Stimulated activated CD8-positive, alpha-beta memory T cell treated with anti-CD3 and anti-CD28 coated beads, Interleukin-4, amount 100 ng/mL, for 48 hours (primary cell): Measurements from ENCODE around the gene CD300A.
"Not testable (repeated sequence)": the region's sequence is repeated elsewhere in the genome, so short reads cannot be mapped to it uniquely, and the experiment has no call there.

Experiments
- DNase-seq: peaks from one replicate; pipeline ENCODE4 v3.0.0-alpha.2; 2020

The CD300A gene

DNA sequence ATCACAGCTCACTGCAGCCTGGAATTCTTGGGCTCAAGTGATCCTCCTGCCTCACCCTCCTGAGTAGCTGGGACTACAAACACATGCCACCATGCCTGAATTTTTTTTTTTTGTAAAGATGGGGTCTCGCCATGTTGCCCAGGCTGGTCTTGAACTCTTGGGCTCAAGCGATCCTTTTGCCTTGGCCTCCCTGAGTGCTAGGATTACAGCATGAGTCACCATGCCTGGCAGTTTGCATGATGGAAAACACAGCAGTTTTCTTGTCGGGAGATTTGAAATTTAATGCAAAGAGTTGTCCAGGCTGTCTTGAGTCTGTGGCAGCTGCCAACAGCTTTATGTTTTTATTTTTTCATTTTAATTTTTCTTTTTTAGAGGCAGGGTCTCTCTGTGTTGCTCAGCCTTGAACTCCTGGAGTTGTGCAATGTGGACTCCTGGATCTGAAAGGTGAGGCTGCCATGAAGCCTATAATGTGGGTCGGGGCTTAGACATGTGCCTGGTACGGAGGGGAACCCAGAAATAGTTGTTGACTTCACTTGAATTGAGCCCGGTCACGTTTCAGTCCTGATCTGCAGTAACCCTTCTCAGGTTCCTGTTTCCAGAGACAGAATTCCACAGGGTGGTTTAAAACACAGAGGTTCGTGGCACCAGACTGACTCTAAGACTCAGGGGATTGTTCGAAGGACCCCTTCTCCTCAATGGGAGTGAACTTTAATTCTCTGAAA lies 18.7 kb downstream of the CD300A start:
- DNase-seq: peak; percentile 9

DNA sequence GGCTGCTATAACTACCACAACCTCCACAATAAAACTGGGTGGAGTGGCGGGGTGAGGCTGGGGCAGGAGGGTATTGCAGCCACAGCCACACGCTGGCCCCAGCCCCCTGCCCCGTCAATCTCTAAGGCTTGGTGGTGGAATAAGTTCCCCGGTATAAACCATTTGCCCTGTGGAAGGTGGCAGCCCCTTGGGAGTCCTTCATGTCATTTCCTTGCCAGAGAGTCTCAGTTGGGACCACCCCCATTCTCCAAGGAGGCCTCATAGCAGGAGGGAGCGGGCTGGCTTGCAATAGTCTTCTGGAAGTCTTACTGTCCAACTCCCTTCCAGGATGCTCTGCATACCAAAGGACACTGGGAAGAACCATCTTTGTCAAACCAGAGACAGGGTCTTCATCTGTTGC lies 19.4 kb downstream of the CD300A start:
- DNase-seq: peak; percentile 21

DNA sequence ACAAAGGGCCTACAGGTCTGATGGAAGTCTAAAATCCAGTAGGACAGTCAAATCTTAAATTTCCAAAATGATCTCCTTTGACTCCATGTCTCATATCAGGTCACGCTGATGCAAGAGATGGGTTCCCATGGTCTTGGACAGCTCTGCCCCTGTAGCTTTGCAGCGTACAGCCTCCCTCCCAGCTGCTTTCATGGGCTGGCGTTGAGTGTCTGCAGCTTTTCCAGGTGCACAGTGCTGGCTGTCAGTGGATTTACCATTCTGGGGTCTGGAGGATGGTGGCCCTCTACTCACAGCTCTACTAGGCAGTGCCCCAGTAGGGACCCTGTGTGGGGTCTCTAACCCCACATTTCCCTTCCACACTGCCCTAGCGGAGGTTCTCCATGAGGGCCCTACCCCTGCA lies 21.8 kb downstream of the CD300A start:
- DNase-seq: peak; percentile 14

DNA sequence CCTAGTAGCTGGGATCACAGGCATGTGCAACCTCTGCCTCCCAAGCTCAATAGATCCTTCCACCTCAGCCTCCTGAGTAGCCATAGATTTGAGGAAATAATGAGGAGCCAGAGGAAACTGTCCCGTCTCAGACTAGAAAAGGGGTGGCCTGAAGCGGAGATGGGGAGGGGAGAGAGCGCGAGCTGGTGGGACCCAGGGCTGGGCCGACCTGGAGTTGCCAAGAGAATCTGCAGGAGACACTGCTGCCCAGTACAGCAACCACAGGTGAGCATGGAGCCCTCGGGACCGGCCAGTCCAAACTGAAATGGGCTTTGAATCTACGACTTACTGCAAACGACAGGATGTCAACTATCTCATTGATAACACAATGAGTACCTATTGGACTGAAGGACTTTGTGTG lies 24.3 kb downstream of the CD300A start:
- peak; percentile 10 for DNase-seq

DNA sequence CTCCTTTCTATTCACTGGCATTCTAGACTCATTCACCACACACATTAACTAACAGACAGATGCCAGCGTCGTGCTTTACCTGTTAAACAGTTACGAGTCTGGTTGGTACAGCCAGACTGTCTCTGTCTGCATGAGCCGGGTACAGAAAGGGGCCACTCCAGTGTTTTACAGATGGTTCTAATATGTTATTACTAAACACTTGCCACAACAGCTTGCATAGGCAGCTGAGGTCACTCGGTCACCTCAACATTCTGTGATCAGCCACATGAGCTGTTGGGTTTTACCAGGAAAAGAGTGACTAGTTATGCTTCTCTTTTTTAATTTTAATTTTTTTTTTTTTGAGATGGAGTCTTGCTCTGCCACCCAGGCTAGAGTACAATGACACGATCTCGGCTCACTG lies 25.2 kb downstream of the CD300A start:
- DNase-seq: peak; percentile 20

GRCh38 chr17:74493331-74493833 lies 26.9 kb downstream of the CD300A start:
- peak; percentile 80 for DNase-seq

GRCh38 chr17:74497471-74497870 lies 31.0 kb downstream of the CD300A start:
- DNase-seq: no peak

DNA sequence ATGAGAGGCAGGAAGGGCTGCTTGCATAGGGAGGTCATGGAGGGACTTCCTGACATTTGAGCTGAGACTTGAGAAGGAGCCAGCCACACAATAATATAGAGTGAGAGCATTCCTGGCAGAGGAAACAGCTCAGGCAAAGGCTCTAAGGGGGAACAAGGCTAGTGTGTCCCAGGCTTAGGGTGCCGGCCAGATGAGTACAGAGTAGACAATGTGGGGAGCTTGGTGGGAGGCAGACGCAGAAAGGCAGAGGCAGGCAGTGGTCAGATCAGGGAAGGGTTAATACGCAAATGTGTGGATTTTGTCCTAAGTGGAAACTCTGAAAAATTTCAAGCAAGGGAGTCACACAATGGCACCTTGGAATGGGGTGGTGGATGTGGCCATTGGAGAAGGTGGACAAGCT lies 33.6 kb downstream of the CD300A start:
- DNase-seq: no peak

- DNase-seq: no peak
Observed at GRCh38 chr17:74502861-74503260, 36.4 kb downstream of the CD300A start.

DNA sequence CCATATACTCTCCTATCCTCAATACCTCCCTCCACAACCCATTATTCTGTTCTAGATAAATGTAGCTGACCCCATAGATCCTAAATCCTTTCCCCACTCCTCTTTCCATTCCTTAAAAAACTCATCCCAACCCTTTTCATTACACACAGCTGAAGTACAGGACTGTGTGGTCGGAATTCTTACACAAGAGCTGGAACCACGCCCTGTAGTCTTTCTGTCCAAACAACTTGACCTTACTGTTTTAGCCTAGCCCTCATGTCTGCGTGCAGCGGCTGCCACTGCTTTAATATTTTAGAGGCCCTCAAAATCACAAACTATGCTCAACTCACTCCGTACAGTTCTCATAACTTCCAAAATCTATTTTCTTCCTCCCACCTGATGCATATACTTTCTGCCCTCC lies 37.5 kb downstream of the CD300A start:
- not testable (repeated sequence) for DNase-seq

DNA sequence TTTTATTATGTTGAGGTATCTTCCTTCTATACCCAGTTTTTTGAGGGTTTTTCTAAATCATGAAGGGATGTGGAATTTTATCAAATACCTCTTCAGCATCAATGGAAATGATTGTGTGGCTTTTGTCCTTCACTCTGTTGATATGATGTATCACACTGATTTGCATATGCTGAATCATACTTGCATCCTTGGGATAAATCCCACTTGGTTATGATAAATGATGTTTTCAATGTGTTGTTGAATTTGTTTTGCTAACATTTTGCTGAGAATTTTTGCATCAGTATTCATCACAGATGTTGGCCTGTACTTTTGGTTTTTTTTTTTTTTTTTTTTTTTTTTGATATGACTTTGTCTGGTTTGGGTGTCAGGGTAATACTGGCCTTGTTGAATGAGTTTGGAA lies 41.7 kb downstream of the CD300A start:
- DNase-seq: no peak

- no peak for DNase-seq
Observed at GRCh38 chr17:74512036-74512435, 45.6 kb downstream of the CD300A start.

DNA sequence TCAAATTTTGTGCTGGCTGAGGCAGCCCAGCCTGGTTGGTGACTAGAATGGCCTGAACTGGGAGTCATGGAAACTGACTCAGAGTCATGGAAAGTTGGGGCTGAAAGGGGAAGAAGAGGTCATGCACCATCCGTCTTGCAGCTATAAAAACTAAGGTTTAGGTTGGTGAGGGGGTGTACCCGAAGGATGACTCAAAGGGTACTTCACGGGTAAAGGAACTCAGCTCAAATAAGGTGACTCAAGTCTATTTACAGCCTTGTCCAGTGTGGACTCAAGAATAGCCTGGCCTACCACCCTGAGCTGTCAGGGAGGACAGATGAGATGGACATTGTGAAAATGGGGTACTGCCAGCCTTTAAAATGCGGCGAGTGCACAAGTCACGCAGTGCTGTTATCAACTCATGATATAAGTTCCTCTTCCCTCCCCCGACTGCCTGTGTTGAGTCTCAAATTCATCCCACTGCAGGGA lies 46.2 kb downstream of the CD300A start:
- peak; percentile 72 for DNase-seq

GRCh38 chr17:74513987-74514631 lies 47.7 kb downstream of the CD300A start:
- DNase-seq: peak; percentile 69

DNA sequence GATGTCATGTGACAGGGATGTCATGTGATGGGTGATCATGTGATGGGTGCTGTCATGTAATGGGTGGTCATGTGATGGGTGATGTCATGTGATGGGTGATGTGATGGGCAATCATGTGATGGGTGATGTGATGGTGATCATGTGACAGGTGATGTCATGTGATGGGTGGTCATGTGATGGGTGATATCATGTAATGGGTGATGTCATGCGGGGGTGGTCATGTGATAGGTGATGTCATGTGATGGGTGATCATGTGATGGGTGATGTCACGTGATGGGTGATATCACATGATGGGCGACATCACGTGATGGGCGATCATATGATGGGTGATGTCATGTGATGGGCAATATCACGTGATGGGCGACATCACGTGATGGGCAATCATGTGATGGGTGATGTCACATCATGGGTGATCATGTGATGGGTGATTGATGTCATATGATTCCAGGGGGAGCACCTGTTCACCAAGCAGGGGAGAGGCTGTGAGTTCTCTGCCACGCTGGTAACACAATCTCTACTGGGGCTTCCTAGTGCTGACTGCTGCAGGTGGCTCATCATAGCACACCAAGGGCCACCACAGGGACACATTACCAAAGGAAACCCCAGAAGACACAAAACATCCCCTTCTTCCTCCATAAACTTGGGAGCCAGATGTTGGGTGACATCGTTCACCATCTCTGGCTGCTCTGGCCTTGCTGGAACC lies 48.3 kb downstream of the CD300A start:
- DNase-seq: peak; percentile 62

DNA sequence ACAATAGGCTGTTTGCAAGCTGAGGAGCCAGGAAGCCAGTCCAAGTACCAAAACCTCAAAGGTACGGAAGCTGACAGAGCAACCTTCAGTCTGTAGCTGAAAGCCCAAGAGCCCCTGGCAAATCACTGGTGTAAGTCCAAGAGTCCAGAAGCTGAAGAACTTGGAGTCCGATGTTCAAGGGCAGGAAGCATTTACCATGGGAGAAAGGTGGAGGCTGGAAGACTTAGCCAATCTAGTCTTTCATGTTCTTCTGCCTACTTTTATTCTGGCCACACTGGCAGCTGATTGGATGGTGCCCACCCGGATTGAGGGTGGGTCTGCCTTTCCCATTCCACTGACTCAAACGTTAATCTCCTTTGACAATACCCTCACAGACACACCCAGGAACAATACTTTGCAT lies 49.5 kb downstream of the CD300A start:
- no peak for DNase-seq

GRCh38 chr17:74516561-74517328 lies 50.3 kb downstream of the CD300A start:
- no peak for DNase-seq

- not testable (repeated sequence) for DNase-seq
Observed at GRCh38 chr17:74518413-74518981, 52.1 kb downstream of the CD300A start.

DNA sequence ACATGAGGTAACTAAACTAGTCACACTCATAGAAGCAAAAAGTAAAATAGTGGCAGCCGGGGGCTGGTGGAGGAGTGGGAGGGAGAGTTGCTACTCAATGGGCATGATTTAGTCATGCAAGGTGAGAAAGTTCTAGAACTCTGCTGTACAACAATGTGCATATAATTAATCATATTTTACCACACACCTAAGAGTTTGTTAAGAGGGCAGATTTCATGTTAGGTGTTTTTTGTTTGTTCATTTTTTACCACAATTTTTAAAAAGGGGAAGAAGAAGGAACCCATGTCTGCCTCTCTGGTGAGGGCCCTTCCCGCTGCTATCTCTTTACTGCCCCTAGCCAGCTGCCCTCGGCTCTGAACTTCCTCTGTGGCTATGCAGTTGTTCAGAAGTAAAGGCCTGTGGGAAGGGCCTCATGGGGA lies 53.6 kb downstream of the CD300A start:
- peak; percentile 44 for DNase-seq

GRCh38 chr17:74520790-74521480 lies 54.5 kb downstream of the CD300A start:
- DNase-seq: no peak

- peak; percentile 45 for DNase-seq
Observed at GRCh38 chr17:74521701-74522201, 55.3 kb downstream of the CD300A start.
